ENCODE results near the gene ATP6AP1. TPM values are rescaled to one million over a fixed set of nuclear protein-coding genes. Genes with fewer than 3 reads are reported as not detected.

ATP6AP1 gene
- total RNA-seq, 6 donors from 2014 or later: 70.3 to 183 (median 108) TPM

DNA sequence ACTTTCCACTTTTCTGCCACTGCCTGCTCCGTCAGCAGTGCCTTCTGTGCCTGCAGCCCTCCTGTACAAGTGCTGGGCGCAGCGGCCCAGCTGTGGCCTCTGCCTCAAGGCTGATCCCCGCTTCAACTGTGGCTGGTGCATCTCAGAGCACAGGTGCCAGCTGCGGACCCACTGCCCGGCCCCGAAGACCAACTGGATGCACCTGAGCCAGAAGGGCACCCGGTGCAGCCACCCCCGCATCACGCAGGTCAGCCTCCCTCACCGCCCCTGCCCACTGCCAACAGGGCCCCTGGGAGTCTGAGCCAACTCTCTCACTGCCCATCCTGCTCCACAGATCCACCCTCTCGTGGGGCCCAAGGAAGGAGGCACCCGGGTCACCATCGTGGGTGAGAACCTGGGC is 37.1 kb downstream of the ATP6AP1 start:
- Histone ChIP-seq H3K4me1 (no peaks in the 10 kb centered on the region), H3K27me3 (no peaks in the 10 kb centered on the region), H3K4me3 (no peak overlapping the region), H3K36me3 (peaks cover 0 to 58% (median 27%) of the 10 kb centered on the region in 4 donors), H3K27ac (no peak overlapping the region), H3K9me3 (no peaks in the 10 kb centered on the region)
- DNase-seq (no peak), ATAC-seq (ENCODE audit: low FRiP score in 2 of 2) (no peak)
- 89% methylated on average over 12 of the region's 14 CpGs; no CpG with 5 or more reads in 1 of the 2 donors for WGBS, 2 donors
- no peak for TF ChIP-seq POLR2AphosphoS5 (IDR thresholded peaks at IDR 0.05)
- TF ChIP-seq EP300 (IDR thresholded peaks at IDR 0.05): no peak
- TF ChIP-seq POLR2A (IDR thresholded peaks at IDR 0.05): no peak
- no peak for TF ChIP-seq CTCF (IDR thresholded peaks at IDR 0.05)

GRCh38 chrX:154466036-154466435 is 37.6 kb downstream of the ATP6AP1 start:
- Histone ChIP-seq H3K27ac (no peak overlapping the region), H3K36me3 (peaks cover 0 to 60% (median 29%) of the 10 kb centered on the region in 4 donors), H3K4me1 (no peaks in the 10 kb centered on the region), H3K9me3 (no peaks in the 10 kb centered on the region), H3K27me3 (no peaks in the 10 kb centered on the region), H3K4me3 (no peak overlapping the region)
- DNase-seq (peak in 1 of 2 donors; percentile 69), ATAC-seq (ENCODE audit: low FRiP score in 2 of 2) (no peak)
- no peak for TF ChIP-seq EP300 (IDR thresholded peaks at IDR 0.05)
- no peak for TF ChIP-seq POLR2AphosphoS5 (IDR thresholded peaks at IDR 0.05)
- TF ChIP-seq POLR2A (IDR thresholded peaks at IDR 0.05): no peak
- TF ChIP-seq CTCF (IDR thresholded peaks at IDR 0.05): no peak
- 95% methylated on average over 11 of the region's 32 CpGs; no CpG with 5 or more reads in 1 of the 2 donors for WGBS, 2 donors

DNA sequence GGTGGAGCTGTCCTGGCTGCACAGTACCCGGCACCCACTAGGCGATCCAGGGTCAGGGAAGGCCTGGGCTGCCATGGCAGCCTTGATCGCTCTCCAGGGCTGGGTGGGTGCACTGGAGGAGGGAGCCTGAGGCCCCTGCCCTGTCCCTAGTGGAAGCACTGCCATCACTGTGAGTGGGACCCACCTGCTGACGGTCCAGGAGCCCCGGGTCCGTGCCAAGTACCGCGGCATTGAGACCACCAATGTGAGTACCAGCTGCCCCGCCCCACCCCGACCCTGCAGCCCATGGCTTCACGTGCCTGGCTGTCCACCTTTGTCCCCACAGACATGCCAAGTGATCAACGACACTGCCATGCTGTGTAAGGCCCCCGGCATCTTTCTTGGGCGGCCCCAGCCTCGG is 38.4 kb downstream of the ATP6AP1 start:
- ATAC-seq (ENCODE audit: low FRiP score in 2 of 2) (no peak), DNase-seq (peak in 1 of 2 donors; percentile 61)
- Histone ChIP-seq H3K9me3 (no peaks in the 10 kb centered on the region), H3K4me3 (no peak overlapping the region), H3K4me1 (no peaks in the 10 kb centered on the region), H3K27ac (no peak overlapping the region), H3K27me3 (no peaks in the 10 kb centered on the region), H3K36me3 (peaks cover 0 to 66% (median 31%) of the 10 kb centered on the region in 4 donors)
- TF ChIP-seq EP300 (IDR thresholded peaks at IDR 0.05): no peak
- TF ChIP-seq POLR2A (IDR thresholded peaks at IDR 0.05): no peak
- TF ChIP-seq CTCF (IDR thresholded peaks at IDR 0.05): no peak
- TF ChIP-seq POLR2AphosphoS5 (IDR thresholded peaks at IDR 0.05): no peak
- 87% methylated on average over 15 of the region's 15 CpGs; no CpG with 5 or more reads in 1 of the 2 donors for WGBS, 2 donors

GRCh38 chrX:154467556-154467955 is 39.1 kb downstream of the ATP6AP1 start:
- no peaks in the 10 kb centered on the region for H3K4me1 ChIP-seq
- no peak for TF ChIP-seq CTCF (IDR thresholded peaks at IDR 0.05)
- no peak overlapping the region for H3K27ac ChIP-seq
- WGBS, 2 donors: 95% methylated on average over 20 of the region's 21 CpGs; no CpG with 5 or more reads in 1 of the 2 donors
- H3K9me3 ChIP-seq: no peaks in the 10 kb centered on the region
- ATAC-seq (ENCODE audit: low FRiP score in 2 of 2): no peak
- H3K27me3 ChIP-seq: no peaks in the 10 kb centered on the region
- DNase-seq: no peak
- peaks cover 0 to 66% (median 31%) of the 10 kb centered on the region in 4 donors for H3K36me3 ChIP-seq
- H3K4me3 ChIP-seq: no peak overlapping the region

DNA sequence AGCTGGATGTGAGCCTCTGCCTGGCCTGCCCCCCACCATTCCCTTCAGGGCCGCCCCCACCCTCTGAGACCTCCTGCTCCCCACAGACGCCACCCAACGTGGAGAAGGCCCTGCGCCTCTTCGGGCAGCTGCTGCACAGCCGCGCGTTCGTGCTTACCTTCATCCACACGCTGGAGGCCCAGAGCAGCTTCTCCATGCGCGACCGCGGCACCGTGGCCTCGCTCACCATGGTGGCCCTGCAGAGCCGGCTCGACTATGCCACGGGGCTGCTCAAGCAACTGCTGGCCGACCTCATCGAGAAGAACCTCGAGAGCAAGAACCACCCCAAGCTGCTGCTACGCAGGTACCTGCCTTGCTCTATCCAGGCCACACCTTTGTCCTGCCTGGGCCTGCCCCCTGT is 39.7 kb downstream of the ATP6AP1 start:
- no peaks in the 10 kb centered on the region for H3K9me3 ChIP-seq
- H3K36me3 ChIP-seq: peaks cover 0 to 66% (median 31%) of the 10 kb centered on the region in 4 donors
- H3K4me1 ChIP-seq: no peaks in the 10 kb centered on the region
- no peak overlapping the region for H3K4me3 ChIP-seq
- H3K27ac ChIP-seq: no peak overlapping the region
- H3K27me3 ChIP-seq: no peaks in the 10 kb centered on the region
- ATAC-seq (ENCODE audit: low FRiP score in 2 of 2): no peak
- 96 to 100% methylated on average over 6 to 17 of the region's 23 CpGs for WGBS, 2 donors
- DNase-seq: peak in 1 of 2 donors; percentile 58
- TF ChIP-seq POLR2AphosphoS5 (IDR thresholded peaks at IDR 0.05) (no peak), EP300 (IDR thresholded peaks at IDR 0.05) (no peak), POLR2A (IDR thresholded peaks at IDR 0.05) (no peak), CTCF (IDR thresholded peaks at IDR 0.05) (no peak)

Data from upper lobe of left lung (tissue), 6 donors.